Keratinocyte (primary cell): ENCODE measurements around the gene RFC4. TPM values are rescaled to one million over a fixed set of nuclear protein-coding genes. Genes with fewer than 3 reads are reported as not detected.

Experiments used
- DNase-seq: peaks from one replicate; pipeline ENCODE4 v3.0.0-alpha.2; 2011; ENCODE audit warnings: low read depth, missing footprints, low spot score
- FAIRE-seq: peaks from 2 replicates; lab custom pipeline; 2011; peaks lifted over from hg19 to GRCh38; lab: Jason Lieb, UNC
- H2AFZ ChIP-seq: 2 replicates; pipeline ENCODE4 v1.6.0; 2012; ENCODE audit warnings: low read length, control low read depth, inconsistent platforms; ENCODE audit not compliant: control insufficient read depth
- H3K27ac ChIP-seq: 2 replicates; pipeline ENCODE4 v1.5.1; 2011; ENCODE audit warnings: low read length; ENCODE audit not compliant: control insufficient read depth, insufficient read depth
- H3K27me3 ChIP-seq: 3 replicates; pipeline ENCODE4 v1.6.0; 2011; ENCODE audit warnings: low read length; ENCODE audit not compliant: control insufficient read depth, insufficient read depth; ENCODE audit errors: extremely low read depth
- H3K36me3 ChIP-seq, 2 experiments: 2 replicates in 1 of 2; 3 replicates in 1 of 2; pipeline ENCODE4 v1.5.1; 2011; ENCODE audit warnings: low read length in 2 of 2, mild to moderate bottlenecking in 1 of 2; ENCODE audit not compliant: control insufficient read depth in 2 of 2, insufficient read depth in 2 of 2; ENCODE audit errors: extremely low read depth in 1 of 2
- H3K4me1 ChIP-seq: 3 replicates; pipeline ENCODE4 v1.5.1; 2011; ENCODE audit warnings: low read length; ENCODE audit not compliant: control insufficient read depth, insufficient read depth; ENCODE audit errors: extremely low read depth
- H3K4me2 ChIP-seq: 3 replicates; pipeline ENCODE4 v1.6.0; 2011; ENCODE audit warnings: low read depth, low read length; ENCODE audit not compliant: control insufficient read depth, insufficient read depth; ENCODE audit errors: extremely low read depth
- H3K4me3 ChIP-seq, 3 experiments: fragments of 200-600 bp in 1 of 3; sonication (generic) in 1 of 3; 2 replicates in 2 of 3; 3 replicates in 1 of 3; pipeline ENCODE4 v1.5.1; 2011 to 2016; ENCODE audit warnings: low read length in 3 of 3, mild to moderate bottlenecking in 3 of 3, control low read depth in 2 of 3, inconsistent platforms in 1 of 3, low read depth in 1 of 3, mixed read lengths in 1 of 3, mixed run types in 1 of 3, moderate library complexity in 1 of 3; ENCODE audit not compliant: control insufficient read depth in 2 of 3, insufficient read depth in 2 of 3; ENCODE audit errors: extremely low read depth in 1 of 3
- H3K79me2 ChIP-seq: 2 replicates; pipeline ENCODE4 v1.6.0; 2012; ENCODE audit warnings: low read length; ENCODE audit not compliant: control insufficient read depth, insufficient read depth
- H3K9ac ChIP-seq: 3 replicates; pipeline ENCODE4 v1.6.0; 2011; ENCODE audit warnings: low read length; ENCODE audit not compliant: control insufficient read depth, insufficient read depth; ENCODE audit errors: extremely low read depth
- H3K9me1 ChIP-seq: 3 replicates; pipeline ENCODE4 v1.6.0; 2011; ENCODE audit warnings: low read length; ENCODE audit not compliant: control insufficient read depth, insufficient read depth; ENCODE audit errors: extremely low read depth
- H3K9me3 ChIP-seq: 2 replicates; pipeline ENCODE4 v1.5.1; 2012; ENCODE audit warnings: low read depth, low read length; ENCODE audit not compliant: control insufficient read depth
- H4K20me1 ChIP-seq: 3 replicates; pipeline ENCODE4 v1.6.0; 2011; ENCODE audit warnings: low read length; ENCODE audit not compliant: control insufficient read depth, insufficient read depth; ENCODE audit errors: extremely low read depth
- EZH2 ChIP-seq: IDR thresholded peaks from one replicate; pipeline ENCODE4 v1.6.1; 2012; ENCODE audit warnings: inconsistent platforms, mild to moderate bottlenecking, low read length, moderate library complexity
- dilution Hi-C: fragments of 300-500 bp; cut with MboI; formaldehyde crosslinking; loops from one replicate; pipeline ENCODE4 v1.7.0; 2020; ENCODE audit warnings: low sequenced_read_pairs; ENCODE audit not compliant: extremely low pct_ligation_motif_present
- polyA plus RNA-seq, 5 experiments: library from polyadenylated mRNA; depleted of rRNA in 3 of 5; stranded (reverse) in 3 of 5; stranded (forward) in 1 of 5; unstranded in 1 of 5; fragments of >200 nt; gene quantifications; 1 replicate in 1 of 5; 2 replicates in 3 of 5; 3 replicates in 1 of 5; pipeline versions ENCODE4 v1.2.1 to v1.2.3, GENCODE V29; 2011 to 2012; ENCODE audit warnings: missing spikeins in 2 of 5, low read depth in 1 of 5, low replicate concordance in 1 of 5
- TF ChIP-seq, protein P1 (sequence below), 3 experiments: IDR thresholded peaks in 1 of 3; conservative IDR thresholded peaks in 1 of 3; optimal IDR thresholded peaks in 1 of 3; 2 replicates in 2 of 3; 3 replicates in 1 of 3; pipeline versions ENCODE3 to v1.5.1; 2011; ENCODE audit warnings: low read length in 3 of 3, mild to moderate bottlenecking in 3 of 3, moderate library complexity in 2 of 3, control low read depth in 1 of 3, inconsistent platforms in 1 of 3; ENCODE audit not compliant: insufficient read depth in 2 of 3; ENCODE audit errors: extremely low read depth in 1 of 3

Gene RFC4
- polyA plus RNA-seq, 1 donor (not counting 4 experiments of a cell fraction or from before 2014, with no cell fraction given) = 22.8 TPM

DNA sequence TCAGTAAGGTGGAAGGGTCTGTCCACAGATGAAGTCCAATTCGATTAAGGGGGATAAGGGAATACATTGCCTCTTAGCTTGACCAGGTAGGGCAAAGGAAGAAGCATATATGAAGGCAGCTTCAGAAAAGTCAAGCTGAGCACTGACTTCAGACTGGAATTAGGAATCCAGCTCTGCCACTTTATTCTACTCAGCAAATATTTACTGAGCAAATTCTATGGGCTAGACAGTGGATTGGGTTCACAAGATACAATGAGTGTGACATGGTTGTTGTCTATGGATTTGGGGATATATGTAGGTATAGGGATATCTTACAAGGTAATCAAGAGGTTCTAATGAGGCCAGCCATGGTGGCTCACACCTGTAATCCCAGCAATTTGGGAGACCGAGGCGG is 36.8 kb upstream of the RFC4 start:
- no peak overlapping the region for H3K4me2 ChIP-seq
- dilution Hi-C loops = no loop called here
- no peaks in the 10 kb centered on the region for H4K20me1 ChIP-seq
- H3K79me2 ChIP-seq = no peaks in the 10 kb centered on the region
- H3K4me3 ChIP-seq = no peak overlapping the region
- H3K27ac ChIP-seq = no peak overlapping the region
- H3K27me3 ChIP-seq = peaks cover 6% of the 10 kb centered on the region
- FAIRE-seq (no peak), DNase-seq (no peak)
- no peaks in the 10 kb centered on the region for H3K9me1 ChIP-seq
- no peak overlapping the region for H2AFZ ChIP-seq
- no peak for TF ChIP-seq EZH2
- TF ChIP-seq, protein P1, sequence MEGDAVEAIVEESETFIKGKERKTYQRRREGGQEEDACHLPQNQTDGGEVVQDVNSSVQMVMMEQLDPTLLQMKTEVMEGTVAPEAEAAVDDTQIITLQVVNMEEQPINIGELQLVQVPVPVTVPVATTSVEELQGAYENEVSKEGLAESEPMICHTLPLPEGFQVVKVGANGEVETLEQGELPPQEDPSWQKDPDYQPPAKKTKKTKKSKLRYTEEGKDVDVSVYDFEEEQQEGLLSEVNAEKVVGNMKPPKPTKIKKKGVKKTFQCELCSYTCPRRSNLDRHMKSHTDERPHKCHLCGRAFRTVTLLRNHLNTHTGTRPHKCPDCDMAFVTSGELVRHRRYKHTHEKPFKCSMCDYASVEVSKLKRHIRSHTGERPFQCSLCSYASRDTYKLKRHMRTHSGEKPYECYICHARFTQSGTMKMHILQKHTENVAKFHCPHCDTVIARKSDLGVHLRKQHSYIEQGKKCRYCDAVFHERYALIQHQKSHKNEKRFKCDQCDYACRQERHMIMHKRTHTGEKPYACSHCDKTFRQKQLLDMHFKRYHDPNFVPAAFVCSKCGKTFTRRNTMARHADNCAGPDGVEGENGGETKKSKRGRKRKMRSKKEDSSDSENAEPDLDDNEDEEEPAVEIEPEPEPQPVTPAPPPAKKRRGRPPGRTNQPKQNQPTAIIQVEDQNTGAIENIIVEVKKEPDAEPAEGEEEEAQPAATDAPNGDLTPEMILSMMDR (optimal IDR thresholded peaks at IDR 0.05 in 1 of 3, IDR thresholded peaks at IDR 0.05 in 1 of 3, conservative IDR thresholded peaks at IDR 0.05 in 1 of 3; ENCODE audit: extremely low read depth in 1 of 3, insufficient read depth in 2 of 3, low read length in 3 of 3) = no peak
- no peaks in the 10 kb centered on the region for H3K9me3 ChIP-seq
- H3K9ac ChIP-seq = no peak overlapping the region
- H3K36me3 ChIP-seq = no peaks in the 10 kb centered on the region
- H3K4me1 ChIP-seq = no peaks in the 10 kb centered on the region

DNA sequence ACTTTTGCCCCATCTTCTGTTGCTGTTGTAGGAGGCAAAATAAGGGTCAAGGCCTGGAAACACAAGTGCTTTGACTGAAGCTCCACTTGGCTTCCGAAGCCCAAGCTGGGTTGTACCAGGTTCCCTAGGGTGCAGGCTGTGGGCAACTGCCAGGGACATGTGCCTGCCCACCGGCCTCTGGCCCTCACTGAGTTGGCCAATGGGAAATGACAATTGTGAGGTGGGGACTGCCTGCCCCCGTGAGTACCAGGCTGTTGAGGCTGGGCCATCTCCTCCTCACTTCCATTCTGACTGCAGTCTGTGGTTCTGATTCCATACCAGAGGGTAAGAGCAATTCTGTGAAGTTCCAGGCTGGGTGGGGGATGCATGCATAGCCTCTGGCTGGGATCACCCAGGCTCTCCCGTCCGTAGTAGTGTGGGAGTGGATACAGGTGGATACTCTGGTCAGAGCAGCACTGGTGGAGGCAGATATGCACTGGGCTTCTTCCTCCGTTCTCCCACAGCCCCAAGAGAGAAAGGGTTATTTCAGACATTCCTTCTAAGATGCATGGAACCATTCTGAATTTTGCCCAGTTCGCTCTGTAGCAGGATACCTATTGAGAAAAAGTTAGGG is 36.2 kb upstream of the RFC4 start, which contains the start of gene ADIPOQ:
TSS of gene ADIPOQ (plus strand) at position 285 of the 613 bp plus-strand sequence. CDS start 10,349 bp downstream, outside the sequence.
- FAIRE-seq (no peak), DNase-seq (no peak)
- H3K4me2 ChIP-seq = no peak within 1 kb of the TSS
- H3K27ac ChIP-seq = no peak within 1 kb of the TSS
- no peak within 1 kb of the TSS for H2AFZ ChIP-seq
- no peaks in the 10 kb centered on the region for H3K9me3 ChIP-seq
- no peaks in the 10 kb centered on the region for H3K79me2 ChIP-seq
- H3K4me1 ChIP-seq = no peaks in the 10 kb centered on the region
- dilution Hi-C loops = no loop called here
- no peaks in the 10 kb centered on the region for H4K20me1 ChIP-seq
- no peak within 1 kb of the TSS for H3K4me3 ChIP-seq
- H3K9me1 ChIP-seq = no peaks in the 10 kb centered on the region
- no peaks in the 10 kb centered on the region for H3K36me3 ChIP-seq
- TF ChIP-seq EZH2 = no peak
- TF ChIP-seq, protein P1 (optimal IDR thresholded peaks at IDR 0.05 in 1 of 3, IDR thresholded peaks at IDR 0.05 in 1 of 3, conservative IDR thresholded peaks at IDR 0.05 in 1 of 3; ENCODE audit: extremely low read depth in 1 of 3, insufficient read depth in 2 of 3, low read length in 3 of 3) = no peak
- H3K9ac ChIP-seq = no peak within 1 kb of the TSS
- peaks cover 6% of the 10 kb centered on the region for H3K27me3 ChIP-seq
